A673 (cell line): ENCODE results near the gene USP10. TPM values are rescaled to one million over a fixed set of nuclear protein-coding genes. Genes with fewer than 3 reads are reported as not detected.

Experiments used
- BruUV-seq: library from RNA; stranded (reverse); fragments of 400-500 nt; replicated peaks from 2 replicates; lab custom pipeline; 2021; lab: Mats Ljungman, UMichigan
- CTCF ChIA-PET: fragments of 300-600 bp; sonication (Branson Sonifier 250); formaldehyde crosslinking; loops from one replicate; lab custom pipeline; 2022; ENCODE audit warnings: antibody characterized with exemption; lab: Charles Lee
- POLR2A ChIA-PET: fragments of 300-600 bp; sonication (Branson Sonifier 250); formaldehyde crosslinking; loops from one replicate; lab custom pipeline; 2022; ENCODE audit warnings: antibody characterized with exemption; ENCODE audit not compliant: low non-redundant PET; lab: Charles Lee
- DNase-seq: peaks from one replicate; pipeline ENCODE4 v3.0.0-alpha.2; 2015; ENCODE audit warnings: low spot score
- H3K27ac ChIP-seq: fragments of 200-600 bp; sonication (generic); 2 replicates; pipeline ENCODE4 v1.5.1; 2016; ENCODE audit warnings: mixed run types, low read depth, mild to moderate bottlenecking, mixed read lengths, antibody characterized with exemption, low read length; ENCODE audit not compliant: poor library complexity, severe bottlenecking
- H3K27me3 ChIP-seq: fragments of 200-600 bp; sonication (generic); replicated peaks from 2 replicates; pipeline ENCODE4 v1.6.1; 2017; ENCODE audit warnings: mixed run types, low read depth, mild to moderate bottlenecking, mixed read lengths, antibody characterized with exemption, low read length; ENCODE audit not compliant: insufficient read depth, poor library complexity
- H3K36me3 ChIP-seq: fragments of 200-600 bp; sonication (generic); 2 replicates; pipeline ENCODE4 v1.6.1; 2016; ENCODE audit warnings: mixed run types, mild to moderate bottlenecking, mixed read lengths, antibody characterized with exemption, low read length; ENCODE audit not compliant: insufficient read depth, poor library complexity, severe bottlenecking
- H3K4me1 ChIP-seq: fragments of 200-600 bp; sonication (generic); 2 replicates; pipeline ENCODE4 v1.6.1; 2017; ENCODE audit warnings: mixed run types, mild to moderate bottlenecking, mixed read lengths, antibody characterized with exemption, low read length; ENCODE audit not compliant: insufficient read depth, poor library complexity, severe bottlenecking
- H3K4me3 ChIP-seq: fragments of 200-600 bp; sonication (generic); 2 replicates; pipeline ENCODE4 v1.5.1; 2016; ENCODE audit warnings: low read depth, mixed run types, mild to moderate bottlenecking, mixed read lengths, low read length; ENCODE audit not compliant: poor library complexity, severe bottlenecking
- H3K9me3 ChIP-seq: fragments of 200-600 bp; sonication (generic); 2 replicates; pipeline ENCODE4 v1.6.1; 2016; ENCODE audit warnings: mixed run types, low read depth, mild to moderate bottlenecking, mixed read lengths, antibody characterized with exemption, low read length; ENCODE audit not compliant: poor library complexity, severe bottlenecking
- CTCF ChIP-seq: fragments of 300-800, 200-600 bp; sonication (generic); conservative IDR thresholded peaks from 2 replicates; pipeline ENCODE4 v1.5.1; 2017; ENCODE audit warnings: low read depth, mild to moderate bottlenecking, antibody characterized with exemption, low read length, moderate library complexity, mixed read lengths
- EZH2 ChIP-seq: fragments of 200-600 bp; sonication (generic); IDR thresholded peaks from 2 replicates; pipeline ENCODE4 v1.6.1; 2017; ENCODE audit warnings: borderline replicate concordance, low read depth, mild to moderate bottlenecking, mixed read lengths, antibody characterized with exemption, low read length; ENCODE audit not compliant: poor library complexity, severe bottlenecking
- intact Hi-C: fragments of 100-400 bp; cut with micrococcal nuclease; formaldehyde crosslinking; loops from one replicate; pipeline ENCODE4 v1.10.0; 2022; ENCODE audit not compliant: unreplicated experiment
- total RNA-seq: library from RNA; stranded (reverse); gene quantifications from 2 replicates; pipeline ENCODE4 v1.2.3, GENCODE V29; 2021

USP10 gene
- total RNA-seq, 1 experiment from 2014 or later, result 171 TPM

- H3K4me3 ChIP-seq, result no peak overlapping the region
- no peak overlapping the region for H3K27ac ChIP-seq
- H3K27me3 ChIP-seq, result no peaks in the 10 kb centered on the region
- peaks cover 10% of the 10 kb centered on the region for H3K4me1 ChIP-seq
- no TSS peak for BruUV-seq
- no peak for DNase-seq
- H3K36me3 ChIP-seq, result no peaks in the 10 kb centered on the region
- TF ChIP-seq EZH2 (no peak), CTCF (no peak)
- ChIA-PET CTCF (no interaction called here), POLR2A (no interaction called here)
- intact Hi-C loops, result no loop called here
- no peaks in the 10 kb centered on the region for H3K9me3 ChIP-seq
These were observed 9.8 kb downstream of the USP10 start for GRCh38 chr16:84709609-84710008.

- Histone ChIP-seq H3K36me3 (no peaks in the 10 kb centered on the region), H3K4me3 (no peak overlapping the region), H3K9me3 (no peaks in the 10 kb centered on the region), H3K4me1 (peaks cover 11% of the 10 kb centered on the region), H3K27ac (no peak overlapping the region), H3K27me3 (no peaks in the 10 kb centered on the region)
- ChIA-PET POLR2A (no interaction called here), CTCF (interaction anchor here (0.6 kb wide), 1 partner anchor 10 kb away, joined by 5 read pairs; no protein-coding TSS in a partner anchor)
- no TSS peak for BruUV-seq
- intact Hi-C loops, result no loop called here
- no peak for DNase-seq
- TF ChIP-seq EZH2, result no peak
- no peak for TF ChIP-seq CTCF
These were observed 10.9 kb downstream of the USP10 start for GRCh38 chr16:84710686-84711085.

GRCh38 chr16:84712138-84712671 lies 12.4 kb downstream of the USP10 start:
- TF ChIP-seq CTCF (no peak), EZH2 (no peak)
- CTCF ChIA-PET, result no interaction called here
- peaks cover 4% of the 10 kb centered on the region for H3K36me3 ChIP-seq
- intact Hi-C loops, result no loop called here
- peaks cover 16% of the 10 kb centered on the region for H3K4me1 ChIP-seq
- H3K4me3 ChIP-seq, result no peak overlapping the region
- DNase-seq, result no peak
- H3K27me3 ChIP-seq, result no peaks in the 10 kb centered on the region
- POLR2A ChIA-PET, result no interaction called here
- no TSS peak for BruUV-seq
- H3K27ac ChIP-seq, result no peak overlapping the region
- no peaks in the 10 kb centered on the region for H3K9me3 ChIP-seq
